Measurements from ENCODE around the gene ZBTB7C.

The ZBTB7C gene

DNA sequence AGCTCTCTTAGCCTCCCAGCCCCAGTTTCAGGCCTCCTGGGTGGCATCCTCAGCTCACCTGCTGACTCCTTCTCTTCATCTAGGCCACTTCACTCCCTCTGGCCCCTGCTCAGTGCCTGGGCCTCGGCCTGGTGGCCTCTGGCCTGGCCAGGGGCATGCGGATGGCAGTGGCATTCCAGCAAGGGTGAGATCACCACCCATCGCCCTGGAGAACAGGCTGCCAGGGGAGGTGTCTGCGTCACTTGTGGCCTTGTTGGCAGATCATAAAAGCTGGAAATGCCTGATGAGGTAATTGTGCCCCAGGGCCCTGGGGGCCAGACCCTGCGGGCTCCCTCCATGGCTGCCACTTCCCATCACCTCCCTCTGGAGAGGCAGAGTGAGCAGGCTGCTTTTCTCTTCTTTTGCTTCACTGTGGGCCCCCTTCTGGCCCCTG is 406.2 kb downstream of the ZBTB7C start:
- no peaks in the 10 kb centered on the region for H3K4me1 ChIP-seq
- H3K27me3 ChIP-seq: no peaks in the 10 kb centered on the region
- H3K9me3 ChIP-seq: no peaks in the 10 kb centered on the region
- DNase-seq: peak; percentile 27
- TF ChIP-seq, protein P1, sequence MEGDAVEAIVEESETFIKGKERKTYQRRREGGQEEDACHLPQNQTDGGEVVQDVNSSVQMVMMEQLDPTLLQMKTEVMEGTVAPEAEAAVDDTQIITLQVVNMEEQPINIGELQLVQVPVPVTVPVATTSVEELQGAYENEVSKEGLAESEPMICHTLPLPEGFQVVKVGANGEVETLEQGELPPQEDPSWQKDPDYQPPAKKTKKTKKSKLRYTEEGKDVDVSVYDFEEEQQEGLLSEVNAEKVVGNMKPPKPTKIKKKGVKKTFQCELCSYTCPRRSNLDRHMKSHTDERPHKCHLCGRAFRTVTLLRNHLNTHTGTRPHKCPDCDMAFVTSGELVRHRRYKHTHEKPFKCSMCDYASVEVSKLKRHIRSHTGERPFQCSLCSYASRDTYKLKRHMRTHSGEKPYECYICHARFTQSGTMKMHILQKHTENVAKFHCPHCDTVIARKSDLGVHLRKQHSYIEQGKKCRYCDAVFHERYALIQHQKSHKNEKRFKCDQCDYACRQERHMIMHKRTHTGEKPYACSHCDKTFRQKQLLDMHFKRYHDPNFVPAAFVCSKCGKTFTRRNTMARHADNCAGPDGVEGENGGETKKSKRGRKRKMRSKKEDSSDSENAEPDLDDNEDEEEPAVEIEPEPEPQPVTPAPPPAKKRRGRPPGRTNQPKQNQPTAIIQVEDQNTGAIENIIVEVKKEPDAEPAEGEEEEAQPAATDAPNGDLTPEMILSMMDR (IDR thresholded peaks at IDR 0.05; ENCODE audit: low read depth, low read length): no peak
- H3K4me3 ChIP-seq (ENCODE audit: low read depth, low read length): no peak overlapping the region
- H3K36me3 ChIP-seq: no peaks in the 10 kb centered on the region

DNA sequence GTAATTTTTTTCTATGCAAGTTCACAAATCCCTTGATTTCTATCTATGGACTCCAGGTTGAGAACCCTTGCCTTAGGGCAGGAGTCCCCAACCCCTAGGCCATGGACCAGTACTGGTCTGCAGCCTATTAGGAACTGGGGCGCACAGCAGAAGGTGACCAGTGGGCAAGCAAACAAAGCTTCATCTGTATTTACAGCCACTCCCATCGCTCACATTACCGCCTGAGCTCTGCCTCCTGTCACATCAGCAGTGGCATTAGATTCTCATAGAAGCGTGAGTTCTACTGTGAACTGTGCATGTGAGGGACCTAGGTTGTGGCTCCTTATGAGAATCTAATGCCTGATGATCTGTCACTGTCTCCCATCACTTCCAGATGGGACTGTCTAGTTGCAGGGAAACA is 408.5 kb downstream of the ZBTB7C start:
- H3K9me3 ChIP-seq: no peaks in the 10 kb centered on the region
- no peak overlapping the region for H3K4me3 ChIP-seq (ENCODE audit: low read depth, low read length)
- peaks cover 3% of the 10 kb centered on the region; the same call in 1 of the 2 replicates for H3K4me1 ChIP-seq
- H3K36me3 ChIP-seq: no peaks in the 10 kb centered on the region
- TF ChIP-seq, protein P1 (IDR thresholded peaks at IDR 0.05; ENCODE audit: low read depth, low read length): no peak
- H3K27me3 ChIP-seq: no peaks in the 10 kb centered on the region
- no peak for DNase-seq

DNA sequence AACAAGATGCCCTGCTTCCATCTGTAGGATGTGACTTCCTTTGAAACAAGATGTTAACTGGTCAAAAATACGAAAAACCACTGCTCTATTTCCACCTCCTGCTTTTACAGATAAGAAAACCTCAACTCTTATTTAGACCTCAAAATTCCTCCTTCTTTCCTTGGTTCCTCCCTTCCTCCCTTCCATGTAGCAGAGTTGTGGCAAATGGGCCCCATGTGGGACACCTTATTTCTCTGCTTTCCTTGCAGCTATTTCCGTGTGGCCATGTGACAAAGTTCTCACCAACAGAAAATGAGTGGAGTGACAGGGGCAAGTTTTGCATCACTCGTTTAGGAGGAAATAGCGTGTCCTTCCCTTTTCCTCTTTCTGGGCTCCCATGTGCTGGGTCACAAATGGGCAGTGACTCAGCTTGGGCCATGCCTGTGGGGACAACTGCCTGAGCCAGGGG is 409.4 kb downstream of the ZBTB7C start:
- Histone ChIP-seq H3K4me3 (ENCODE audit: low read depth, low read length) (no peak overlapping the region), H3K9me3 (no peaks in the 10 kb centered on the region), H3K4me1 (peaks cover 4% of the 10 kb centered on the region; the same call in 1 of the 2 replicates), H3K27me3 (no peaks in the 10 kb centered on the region), H3K36me3 (no peaks in the 10 kb centered on the region)
- TF ChIP-seq, protein P1 (IDR thresholded peaks at IDR 0.05; ENCODE audit: low read depth, low read length): no peak
- DNase-seq: no peak

GRCh38 chr18:47997338-47997780 is 411.8 kb downstream of the ZBTB7C start:
- H3K4me1 ChIP-seq: peaks cover 4% of the 10 kb centered on the region; the same call in 1 of the 2 replicates
- no peak overlapping the region for H3K4me3 ChIP-seq (ENCODE audit: low read depth, low read length)
- H3K27me3 ChIP-seq: no peaks in the 10 kb centered on the region
- TF ChIP-seq, protein P1 (IDR thresholded peaks at IDR 0.05; ENCODE audit: low read depth, low read length): peak; percentile 72
- no peaks in the 10 kb centered on the region for H3K36me3 ChIP-seq
- H3K9me3 ChIP-seq: no peaks in the 10 kb centered on the region
- peak; percentile 42 for DNase-seq

DNA sequence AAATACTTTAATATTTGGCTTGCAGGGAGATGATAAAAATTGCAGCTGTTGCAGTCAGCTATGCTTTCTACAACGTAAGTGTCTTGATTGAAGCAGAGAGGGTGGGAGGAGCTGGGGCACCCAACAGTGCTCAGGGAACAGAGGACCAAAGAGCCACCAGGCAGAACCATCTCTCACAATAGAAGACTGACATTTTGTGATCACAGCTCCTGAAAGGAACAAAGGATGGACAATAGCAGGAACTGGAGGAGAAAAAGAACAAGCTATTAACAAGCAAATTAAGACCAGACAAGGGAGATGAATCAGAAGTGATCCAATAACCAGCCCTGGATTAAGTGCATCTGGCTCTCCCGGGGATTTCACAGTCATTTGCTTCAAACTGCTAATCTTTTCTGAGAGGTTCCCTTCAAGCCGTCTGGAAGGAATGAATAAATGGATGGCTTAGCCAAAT is 413.1 kb downstream of the ZBTB7C start:
- DNase-seq: peak; percentile 35
- H3K9me3 ChIP-seq: no peaks in the 10 kb centered on the region
- no peaks in the 10 kb centered on the region for H3K27me3 ChIP-seq
- TF ChIP-seq, protein P1 (IDR thresholded peaks at IDR 0.05; ENCODE audit: low read depth, low read length): no peak
- no peak overlapping the region for H3K4me3 ChIP-seq (ENCODE audit: low read depth, low read length)
- H3K4me1 ChIP-seq: peaks cover 4% of the 10 kb centered on the region; the same call in 1 of the 2 replicates
- H3K36me3 ChIP-seq: no peaks in the 10 kb centered on the region

DNA sequence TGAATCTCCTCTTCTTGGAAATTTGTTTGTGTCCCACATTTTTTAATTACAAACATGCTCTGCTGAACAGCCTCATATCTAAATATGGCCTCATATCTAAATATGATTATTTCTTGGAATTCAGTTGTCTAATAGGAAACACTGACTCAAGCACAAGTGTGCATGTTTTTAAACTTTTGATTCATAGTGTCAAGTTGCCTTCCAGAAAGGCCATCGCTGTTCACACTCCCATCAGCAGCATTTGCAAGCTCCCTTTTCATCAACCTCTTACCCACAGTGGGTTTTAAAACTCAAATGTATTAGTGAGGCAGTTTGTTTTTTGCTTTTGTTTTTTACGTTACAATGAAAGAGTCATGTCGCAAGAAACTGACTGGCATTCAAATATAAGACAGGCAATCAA is 413.5 kb downstream of the ZBTB7C start:
- TF ChIP-seq, protein P1 (IDR thresholded peaks at IDR 0.05; ENCODE audit: low read depth, low read length): no peak
- no peak for DNase-seq
- Histone ChIP-seq H3K36me3 (no peaks in the 10 kb centered on the region), H3K4me1 (peaks cover 4% of the 10 kb centered on the region; the same call in 1 of the 2 replicates), H3K4me3 (ENCODE audit: low read depth, low read length) (no peak overlapping the region), H3K27me3 (no peaks in the 10 kb centered on the region), H3K9me3 (no peaks in the 10 kb centered on the region)
